Lower lobe of right lung (tissue), 2 donors: Measurements from ENCODE around the gene ARMC7. TPM values are rescaled to one million over a fixed set of nuclear protein-coding genes. Genes with fewer than 3 reads are reported as not detected.
"Not testable (repeated sequence)": the region's sequence is repeated elsewhere in the genome, so short reads cannot be mapped to it uniquely, and the experiment has no call there.

Experiments used
- ATAC-seq, 2 donors: fragments of 200-7000 bp; cut with Tn5 transposase; one replicate each; pipeline ENCODE4 v1.9.1; 2020 to 2022; ENCODE audit warnings: mild to moderate bottlenecking in 2 of 2, moderate library complexity in 2 of 2
- DNase-seq: peaks from one replicate; pipeline ENCODE4 v3.0.0-alpha.2; 2020
- H3K27ac ChIP-seq: fragments of 200-600 bp; one replicate; pipeline ENCODE4 v1.8.0; 2022
- H3K27me3 ChIP-seq: fragments of 200-600 bp; one replicate; pipeline ENCODE4 v1.8.0; 2022; ENCODE audit warnings: low read depth
- H3K36me3 ChIP-seq: fragments of 200-600 bp; one replicate; pipeline ENCODE4 v1.8.0; 2022; ENCODE audit warnings: mild to moderate bottlenecking
- H3K4me1 ChIP-seq: fragments of 200-600 bp; one replicate; pipeline ENCODE4 v1.8.0; 2022
- H3K4me3 ChIP-seq: fragments of 200-600 bp; one replicate; pipeline ENCODE4 v1.8.0; 2022; ENCODE audit warnings: mild to moderate bottlenecking
- H3K9me3 ChIP-seq: fragments of 200-600 bp; one replicate; pipeline ENCODE4 v1.8.0; 2022
- intact Hi-C: fragments of 100-400 bp; cut with DNase I; formaldehyde crosslinking; loops from one replicate; pipeline ENCODE4 v1.11.0; 2022
- total RNA-seq: library from RNA; stranded (reverse); fragmentation: NEBNext Ultra II Directional; extraction: Animal tissue kit (Norgen Biotek cat#: 25700); gene quantifications from one replicate; pipeline ENCODE4 v1.2.1, GENCODE V29; 2021
- TF ChIP-seq, protein P1 (sequence below): fragments of 200-600 bp; IDR thresholded peaks from one replicate; pipeline ENCODE4 v1.8.0; 2022; ENCODE audit warnings: antibody characterized with exemption, mild to moderate bottlenecking
- donor health status: DM: no; HTN: yes; CAD: no; lungs with severe emphysema.

Gene ARMC7
- total RNA-seq, 1 donor from 2014 or later: 16.7 TPM

- Histone ChIP-seq H3K36me3 (peaks cover 19% of the 10 kb centered on the region), H3K4me1 (peaks cover 30% of the 10 kb centered on the region), H3K4me3 (peak overlapping the region; percentile 95), H3K27me3 (no peaks in the 10 kb centered on the region), H3K9me3 (no peaks in the 10 kb centered on the region), H3K27ac (peak overlapping the region; percentile 92)
- ATAC-seq: no peak
- TF ChIP-seq, protein P1, sequence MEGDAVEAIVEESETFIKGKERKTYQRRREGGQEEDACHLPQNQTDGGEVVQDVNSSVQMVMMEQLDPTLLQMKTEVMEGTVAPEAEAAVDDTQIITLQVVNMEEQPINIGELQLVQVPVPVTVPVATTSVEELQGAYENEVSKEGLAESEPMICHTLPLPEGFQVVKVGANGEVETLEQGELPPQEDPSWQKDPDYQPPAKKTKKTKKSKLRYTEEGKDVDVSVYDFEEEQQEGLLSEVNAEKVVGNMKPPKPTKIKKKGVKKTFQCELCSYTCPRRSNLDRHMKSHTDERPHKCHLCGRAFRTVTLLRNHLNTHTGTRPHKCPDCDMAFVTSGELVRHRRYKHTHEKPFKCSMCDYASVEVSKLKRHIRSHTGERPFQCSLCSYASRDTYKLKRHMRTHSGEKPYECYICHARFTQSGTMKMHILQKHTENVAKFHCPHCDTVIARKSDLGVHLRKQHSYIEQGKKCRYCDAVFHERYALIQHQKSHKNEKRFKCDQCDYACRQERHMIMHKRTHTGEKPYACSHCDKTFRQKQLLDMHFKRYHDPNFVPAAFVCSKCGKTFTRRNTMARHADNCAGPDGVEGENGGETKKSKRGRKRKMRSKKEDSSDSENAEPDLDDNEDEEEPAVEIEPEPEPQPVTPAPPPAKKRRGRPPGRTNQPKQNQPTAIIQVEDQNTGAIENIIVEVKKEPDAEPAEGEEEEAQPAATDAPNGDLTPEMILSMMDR: no peak
- DNase-seq: no peak
- intact Hi-C loops: no loop called here
Observed at GRCh38 chr17:75130059-75130631, 20.4 kb downstream of the ARMC7 start.

DNA sequence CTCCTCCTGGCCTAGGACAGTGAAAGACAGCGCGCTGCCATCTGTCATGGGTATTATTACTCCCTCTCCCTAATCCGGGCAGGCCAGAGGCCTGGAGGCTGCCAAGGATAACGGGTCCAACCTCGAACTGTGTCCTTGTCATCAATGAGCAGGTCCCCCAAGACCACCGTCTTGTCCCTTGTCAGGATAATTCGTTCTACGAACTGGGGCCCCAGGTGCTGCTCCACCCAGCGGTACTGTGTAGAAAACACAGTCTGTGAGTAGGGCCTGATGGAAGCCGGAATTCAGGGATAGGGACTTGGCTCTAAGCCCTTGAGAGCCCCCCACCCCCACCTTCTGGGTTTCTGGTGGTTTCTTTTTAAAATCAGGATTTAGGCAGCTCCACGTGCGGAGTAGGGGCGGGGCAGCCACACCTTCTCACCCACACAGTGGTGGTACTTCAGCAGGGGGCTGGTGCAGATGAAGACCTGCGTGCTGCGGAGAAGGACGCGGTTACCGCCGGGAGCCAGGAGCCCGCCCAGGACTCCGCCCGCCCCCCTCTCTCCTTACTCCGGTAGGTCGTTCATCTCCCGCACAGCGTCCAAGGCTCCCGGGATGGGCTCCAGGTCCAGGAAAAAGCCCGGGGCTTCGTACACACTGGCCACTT lies 21.0 kb downstream of the ARMC7 start:
- H3K36me3 ChIP-seq: peaks cover 25% of the 10 kb centered on the region
- H3K27me3 ChIP-seq: no peaks in the 10 kb centered on the region
- H3K9me3 ChIP-seq: no peaks in the 10 kb centered on the region
- peaks cover 24% of the 10 kb centered on the region for H3K4me1 ChIP-seq
- H3K4me3 ChIP-seq: peak overlapping the region; percentile 95
- DNase-seq (peak; percentile 66), ATAC-seq (peak; percentile 68 to 71)
- TF ChIP-seq, protein P1: peak; percentile 48
- H3K27ac ChIP-seq: peak overlapping the region; percentile 92
- intact Hi-C loops: no loop called here

GRCh38 chr17:75131278-75132017 lies 21.7 kb downstream of the ARMC7 start, which contains the start of gene NT5C:
Gene NT5C (minus strand): TSS chr17:75131742. CDS start chr17:75131707, 35 bp downstream.
- TF ChIP-seq, protein P1: peak; percentile 71
- Histone ChIP-seq H3K27me3 (no peaks in the 10 kb centered on the region), H3K9me3 (no peaks in the 10 kb centered on the region), H3K4me3 (peak within 1 kb of the TSS; percentile 95), H3K36me3 (peaks cover 28% of the 10 kb centered on the region), H3K4me1 (peaks cover 19% of the 10 kb centered on the region), H3K27ac (peak within 1 kb of the TSS; percentile 92)
- intact Hi-C loops: no loop called here
- DNase-seq (peak; percentile 91), ATAC-seq (peak; percentile 95)

DNA sequence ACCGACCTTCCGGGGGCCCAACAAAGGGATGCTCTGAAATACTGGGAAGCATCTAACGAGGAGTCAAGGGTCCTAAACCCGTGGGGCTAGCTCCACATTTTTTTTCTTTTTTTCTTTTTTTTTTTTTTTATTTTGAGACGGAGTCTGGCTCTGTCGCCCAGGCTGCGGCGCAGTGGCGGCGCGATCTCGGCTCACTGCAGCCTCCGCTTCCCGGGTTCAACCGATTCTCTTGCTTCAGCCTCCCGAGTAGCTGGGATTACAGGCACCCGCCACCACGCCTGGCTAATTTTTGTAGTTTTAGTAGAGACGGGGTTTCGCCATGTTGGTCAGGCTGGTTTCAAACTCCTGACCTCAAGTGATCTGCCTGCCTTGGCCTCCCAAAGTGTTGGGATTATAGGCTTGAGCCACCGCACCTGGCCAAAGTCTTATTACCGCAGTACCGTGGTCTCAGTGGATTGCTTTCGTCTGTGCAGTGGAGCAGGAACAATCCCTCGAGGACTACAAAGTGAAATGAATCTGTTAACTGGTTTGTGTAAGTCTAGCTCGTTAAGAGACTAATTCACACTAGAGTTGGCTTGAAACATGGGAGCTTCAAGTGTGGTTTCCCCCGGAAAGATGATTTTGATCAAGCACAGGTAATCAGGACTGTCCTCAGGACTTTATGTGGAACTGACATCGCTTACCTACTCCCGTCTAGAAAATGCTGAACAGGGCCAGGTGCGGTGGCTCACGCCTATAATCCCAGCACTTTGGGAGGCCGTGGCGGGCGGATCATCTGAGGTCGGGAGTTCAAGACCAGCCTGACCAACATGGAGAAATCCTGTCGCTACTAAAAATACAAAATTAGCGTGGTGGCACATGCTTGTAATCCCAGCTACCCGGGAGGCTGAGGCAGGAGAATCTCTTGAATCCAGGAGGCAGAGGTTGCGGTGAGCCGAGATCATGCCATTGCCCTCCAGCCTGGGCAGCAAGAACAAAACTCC lies 22.5 kb downstream of the ARMC7 start:
- DNase-seq, H3K9me3 ChIP-seq, H3K27me3 ChIP-seq, ATAC-seq, intact Hi-C loops: not testable (repeated sequence)
- peaks cover 19% of the 10 kb centered on the region for H3K4me1 ChIP-seq
- peaks cover 28% of the 10 kb centered on the region for H3K36me3 ChIP-seq
- peak overlapping the region; percentile 92 for H3K27ac ChIP-seq
- H3K4me3 ChIP-seq: peak overlapping the region; percentile 95

GRCh38 chr17:75133001-75133400 lies 23.2 kb downstream of the ARMC7 start:
- Histone ChIP-seq H3K4me3 (no peak overlapping the region), H3K36me3 (peaks cover 28% of the 10 kb centered on the region), H3K4me1 (peaks cover 19% of the 10 kb centered on the region), H3K9me3 (no peaks in the 10 kb centered on the region), H3K27me3 (no peaks in the 10 kb centered on the region), H3K27ac (no peak overlapping the region)
- intact Hi-C loops: no loop called here
- no peak for ATAC-seq
- TF ChIP-seq, protein P1: no peak
- DNase-seq: no peak

DNA sequence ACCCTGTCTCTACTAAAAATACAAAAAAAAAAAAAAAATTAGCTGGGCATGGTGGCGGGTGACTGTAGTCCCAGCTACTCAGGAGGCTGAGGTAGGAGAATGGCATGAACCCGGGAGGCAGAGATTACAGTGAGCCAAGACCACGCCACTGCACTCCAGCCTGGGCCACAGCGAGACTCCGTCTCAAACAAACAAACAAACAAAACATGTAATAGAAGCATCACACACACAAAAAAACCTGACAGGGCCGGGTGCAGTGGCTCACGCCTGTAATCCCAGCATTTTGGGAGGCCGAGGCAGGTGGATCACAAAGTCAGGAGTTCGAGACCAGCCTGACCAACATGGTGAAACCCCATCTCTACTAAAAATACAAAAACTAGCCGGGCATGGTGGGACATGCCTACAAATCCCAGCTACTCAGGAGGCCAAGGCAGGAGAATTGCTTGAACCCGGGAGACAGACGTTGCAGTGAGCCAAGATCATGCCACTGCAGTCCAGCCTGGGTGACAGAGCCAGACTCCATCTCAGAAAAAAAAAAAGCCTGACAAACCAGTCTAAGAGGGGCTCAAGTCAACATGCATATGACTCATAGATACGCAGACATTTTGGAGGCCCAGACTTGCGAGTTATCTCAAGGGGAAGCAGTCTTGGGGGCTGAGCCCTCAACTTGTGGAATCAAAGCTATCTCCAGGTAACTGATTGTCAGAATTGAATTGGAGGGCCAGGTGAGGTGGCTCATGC lies 24.0 kb downstream of the ARMC7 start:
- ATAC-seq, H3K4me3 ChIP-seq, intact Hi-C loops, H3K27ac ChIP-seq, DNase-seq, H3K9me3 ChIP-seq, H3K27me3 ChIP-seq: not testable (repeated sequence)
- peaks cover 19% of the 10 kb centered on the region for H3K4me1 ChIP-seq
- H3K36me3 ChIP-seq: peaks cover 25% of the 10 kb centered on the region
